Ectodermal cell (in vitro differentiated cells): ENCODE data around the gene TSGA10.

Experiments
- H3K27ac ChIP-seq: 2 replicates; pipeline ENCODE4 v1.7.0; 2013; ENCODE audit warnings: mild to moderate bottlenecking, low read depth, low read length; ENCODE audit not compliant: insufficient read depth, poor library complexity, severe bottlenecking
- H3K27me3 ChIP-seq: 2 replicates; pipeline ENCODE4 v1.7.0; 2013; ENCODE audit warnings: mild to moderate bottlenecking, low read length; ENCODE audit not compliant: insufficient read depth, control insufficient read depth, poor library complexity, severe bottlenecking
- H3K36me3 ChIP-seq: one replicate; pipeline ENCODE4 v1.7.0; 2013; ENCODE audit warnings: low read length; ENCODE audit not compliant: control insufficient read depth, insufficient read depth
- H3K4me1 ChIP-seq: one replicate; pipeline ENCODE4 v1.7.0; 2013; ENCODE audit warnings: low read length; ENCODE audit not compliant: control insufficient read depth, insufficient read depth
- H3K4me3 ChIP-seq: 2 replicates; pipeline ENCODE4 v1.7.0; 2013; ENCODE audit warnings: low read depth, low read length, control low read depth; ENCODE audit not compliant: insufficient read depth
- H3K9me3 ChIP-seq: 2 replicates; pipeline ENCODE4 v1.7.0; 2013; ENCODE audit warnings: mild to moderate bottlenecking, low read length, moderate library complexity; ENCODE audit not compliant: control insufficient read depth
- WGBS, 2 experiments: methylation state at CpG; one replicate each; pipeline ENCODE4 v1.1.7; 2013; ENCODE audit warnings: missing lambda C conversion rate in 2 of 2; 5-methylcytosine and 5-hydroxymethylcytosine counted together

The TSGA10 gene

GRCh38 chr2:99112617-99113016 is 42.1 kb downstream of the TSGA10 start:
- Histone ChIP-seq H3K36me3 (no peaks in the 10 kb centered on the region), H3K9me3 (no peaks in the 10 kb centered on the region), H3K27me3 (no peaks in the 10 kb centered on the region), H3K4me3 (no peak overlapping the region), H3K4me1 (no peaks in the 10 kb centered on the region), H3K27ac (no peak overlapping the region)
- WGBS, 2 experiments: 75 to 87% methylated on average over 3 to 4 of the region's 4 CpGs

- Histone ChIP-seq H3K27ac (no peak overlapping the region), H3K27me3 (no peaks in the 10 kb centered on the region), H3K4me1 (no peaks in the 10 kb centered on the region), H3K4me3 (no peak overlapping the region), H3K36me3 (no peaks in the 10 kb centered on the region), H3K9me3 (no peaks in the 10 kb centered on the region)
- WGBS, 2 experiments: 100% methylated on average over 1 of the region's 1 CpG; no CpG with 5 or more reads in 1 of the 2 experiments
Measured at GRCh38 chr2:99111945-99112344, 42.8 kb downstream of the TSGA10 start.

GRCh38 chr2:99111236-99111635 is 43.5 kb downstream of the TSGA10 start:
- 100% methylated on average over 2 of the region's 2 CpGs; no CpG with 5 or more reads in 1 of the 2 experiments for WGBS, 2 experiments
- no peaks in the 10 kb centered on the region for H3K4me1 ChIP-seq
- H3K27me3 ChIP-seq: no peaks in the 10 kb centered on the region
- no peak overlapping the region for H3K4me3 ChIP-seq
- no peak overlapping the region for H3K27ac ChIP-seq
- H3K9me3 ChIP-seq: no peaks in the 10 kb centered on the region
- no peaks in the 10 kb centered on the region for H3K36me3 ChIP-seq

- Histone ChIP-seq H3K4me1 (no peaks in the 10 kb centered on the region), H3K27me3 (no peaks in the 10 kb centered on the region), H3K4me3 (no peak overlapping the region), H3K9me3 (no peaks in the 10 kb centered on the region), H3K27ac (no peak overlapping the region), H3K36me3 (no peaks in the 10 kb centered on the region)
- 80 to 85% methylated on average over 2 of the region's 2 CpGs for WGBS, 2 experiments
Measured at GRCh38 chr2:99106913-99107312, 47.8 kb downstream of the TSGA10 start.

- WGBS, 2 experiments: 89 to 92% methylated on average over 2 of the region's 2 CpGs
- Histone ChIP-seq H3K27ac (no peak overlapping the region), H3K9me3 (no peaks in the 10 kb centered on the region), H3K36me3 (no peaks in the 10 kb centered on the region), H3K27me3 (no peaks in the 10 kb centered on the region), H3K4me1 (no peaks in the 10 kb centered on the region), H3K4me3 (no peak overlapping the region)
Measured at GRCh38 chr2:99104006-99104405, 50.7 kb downstream of the TSGA10 start.

GRCh38 chr2:99101697-99102096 is 53.0 kb downstream of the TSGA10 start:
- Histone ChIP-seq H3K27ac (no peak overlapping the region), H3K4me3 (no peak overlapping the region), H3K36me3 (no peaks in the 10 kb centered on the region), H3K27me3 (no peaks in the 10 kb centered on the region), H3K4me1 (no peaks in the 10 kb centered on the region), H3K9me3 (no peaks in the 10 kb centered on the region)
- 76% methylated on average over 3 of the region's 3 CpGs; no CpG with 5 or more reads in 1 of the 2 experiments for WGBS, 2 experiments

- no peaks in the 10 kb centered on the region for H3K27me3 ChIP-seq
Measured at GRCh38 chr2:99096728-99097127, 58.0 kb downstream of the TSGA10 start.

GRCh38 chr2:99088017-99088416 is 66.7 kb downstream of the TSGA10 start:
- no peaks in the 10 kb centered on the region for H3K9me3 ChIP-seq
- no peaks in the 10 kb centered on the region for H3K4me1 ChIP-seq
- H3K27ac ChIP-seq: no peak overlapping the region
- no peaks in the 10 kb centered on the region for H3K27me3 ChIP-seq
- H3K36me3 ChIP-seq: no peaks in the 10 kb centered on the region
- H3K4me3 ChIP-seq: no peak overlapping the region
- 100% methylated on average over 1 of the region's 1 CpG; no CpG with 5 or more reads in 1 of the 2 experiments for WGBS, 2 experiments

More at GRCh38 chr2:99096728-99097127, 58.0 kb downstream of the TSGA10 start:
- H3K27ac ChIP-seq: no peak overlapping the region
- H3K4me3 ChIP-seq: no peak overlapping the region
- H3K9me3 ChIP-seq: peaks cover 2% of the 10 kb centered on the region
- no peaks in the 10 kb centered on the region for H3K4me1 ChIP-seq
- WGBS, 2 experiments: no CpG with 5 or more reads among the region's 1 CpG
- no peaks in the 10 kb centered on the region for H3K36me3 ChIP-seq

GRCh38 chr2:99086385-99086784 is 68.4 kb downstream of the TSGA10 start:
- Histone ChIP-seq H3K4me1 (no peaks in the 10 kb centered on the region), H3K9me3 (no peaks in the 10 kb centered on the region), H3K27me3 (no peaks in the 10 kb centered on the region), H3K27ac (no peak overlapping the region), H3K36me3 (no peaks in the 10 kb centered on the region), H3K4me3 (no peak overlapping the region)
- WGBS, 2 experiments: 89 to 91% methylated on average over 1 of the region's 1 CpG

- Histone ChIP-seq H3K27me3 (no peaks in the 10 kb centered on the region), H3K9me3 (no peaks in the 10 kb centered on the region), H3K4me1 (no peaks in the 10 kb centered on the region), H3K4me3 (no peak overlapping the region), H3K27ac (no peak overlapping the region), H3K36me3 (no peaks in the 10 kb centered on the region)
- 81 to 85% methylated on average over 2 of the region's 2 CpGs for WGBS, 2 experiments
Measured at GRCh38 chr2:99085421-99085820, 69.3 kb downstream of the TSGA10 start.

GRCh38 chr2:99084256-99084655 is 70.5 kb downstream of the TSGA10 start:
- Histone ChIP-seq H3K4me1 (no peaks in the 10 kb centered on the region), H3K9me3 (no peaks in the 10 kb centered on the region), H3K4me3 (no peak overlapping the region), H3K27ac (no peak overlapping the region), H3K27me3 (no peaks in the 10 kb centered on the region), H3K36me3 (no peaks in the 10 kb centered on the region)
- 81 to 87% methylated on average over 4 of the region's 4 CpGs for WGBS, 2 experiments
